Measurements from ENCODE around the gene NRIP1.

DNA sequence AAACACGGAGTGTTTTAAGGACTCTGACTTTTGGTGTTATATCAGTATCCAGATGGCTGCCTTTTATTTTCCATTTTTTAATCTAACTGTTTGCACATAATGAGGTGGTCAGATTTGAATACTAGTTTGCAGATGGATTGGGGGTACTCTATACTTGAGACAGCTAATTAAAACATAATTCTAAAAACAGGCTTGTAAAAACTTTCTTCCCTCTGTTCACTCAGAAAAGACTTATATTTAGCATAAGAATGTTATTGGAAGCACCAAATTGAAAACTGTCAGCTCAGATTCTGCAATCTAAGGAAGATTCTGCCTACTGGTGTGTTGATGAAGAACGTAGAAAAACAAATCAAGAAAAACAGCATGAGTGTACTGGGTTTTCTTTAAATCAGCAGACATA lies 44.0 kb upstream of the NRIP1 start:
- TF ChIP-seq CTCF (IDR thresholded peaks at IDR 0.05) (no peak), EZH2 (IDR thresholded peaks at IDR 0.05) (no peak)
